Activated CD8-positive, alpha-beta T cell treated with anti-CD3 and anti-CD28 coated beads for 36 hours (primary cell): ENCODE results near the gene SPATA3. TPM values are rescaled to one million over a fixed set of nuclear protein-coding genes. Genes with fewer than 3 reads are reported as not detected.
"Not testable (repeated sequence)": the region's sequence is repeated elsewhere in the genome, so short reads cannot be mapped to it uniquely, and the experiment has no call there.

ENCODE experiments used
- ATAC-seq: fragments of 200-7000 bp; cut with Tn5 transposase; one replicate; pipeline ENCODE4 v1.10.0; 2021; ENCODE audit warnings: mild to moderate bottlenecking, moderate library complexity
- CTCF ChIA-PET: fragments of 350-600 bp; sonication (Branson Sonifier 250); formaldehyde crosslinking; loops from one replicate; lab custom pipeline; 2021; ENCODE audit warnings: antibody characterized with exemption; lab: Charles Lee
- POLR2A ChIA-PET: fragments of 350-600 bp; sonication (Branson Sonifier 250); formaldehyde crosslinking; loops from one replicate; lab custom pipeline; 2021; ENCODE audit warnings: antibody characterized with exemption; lab: Charles Lee
- DNase-seq: peaks from one replicate; pipeline ENCODE4 v3.0.0-alpha.2; 2020
- H3K27ac Mint-ChIP-seq: one replicate; pipeline ENCODE4 v1.8.0; 2021; ENCODE audit warnings: mild to moderate bottlenecking, mixed read lengths
- H3K27me3 Mint-ChIP-seq: one replicate; pipeline ENCODE4 v1.8.0; 2021; ENCODE audit warnings: mixed read lengths
- H3K36me3 Mint-ChIP-seq: one replicate; pipeline ENCODE4 v1.8.0; 2021; ENCODE audit warnings: low read depth, mixed read lengths
- H3K4me1 Mint-ChIP-seq: one replicate; pipeline ENCODE4 v1.8.0; 2021; ENCODE audit warnings: low read depth, mixed read lengths
- H3K4me3 Mint-ChIP-seq: one replicate; pipeline ENCODE4 v1.8.0; 2021; ENCODE audit warnings: mild to moderate bottlenecking, moderate library complexity, mixed read lengths
- H3K9me3 Mint-ChIP-seq: one replicate; pipeline ENCODE4 v1.8.0; 2021; ENCODE audit warnings: mixed read lengths
- CTCF ChIP-seq: fragments of 200-600 bp; IDR thresholded peaks from one replicate; pipeline ENCODE4 v1.8.0; 2022; ENCODE audit warnings: antibody characterized with exemption, mild to moderate bottlenecking
- intact Hi-C: fragments of 100-400 bp; cut with micrococcal nuclease; formaldehyde crosslinking; loops from one replicate; pipeline ENCODE4 v1.10.0; 2022
- total RNA-seq, 2 experiments: library from RNA; stranded (reverse); gene quantifications; one replicate each; pipeline ENCODE4 v1.2.3, GENCODE V29; 2021

SPATA3 gene
- total RNA-seq, 2 experiments from 2014 or later: 0.59 to 0.76 TPM

GRCh38 chr2:230964136-230964730 is 31.7 kb upstream of the SPATA3 start:
- ChIA-PET POLR2A (no interaction called here), CTCF (interaction anchor here (1.7 kb wide), 1 partner anchor 9 kb away, joined by 3 read pairs; no protein-coding TSS in a partner anchor)
- no peak for DNase-seq
- Mint-ChIP-seq H3K4me3 (no peak overlapping the region), H3K4me1 (peaks cover 14% of the 10 kb centered on the region), H3K9me3 (no peaks in the 10 kb centered on the region), H3K27ac (no peak overlapping the region), H3K36me3 (peaks cover 5% of the 10 kb centered on the region), H3K27me3 (peaks cover 13% of the 10 kb centered on the region)
- intact Hi-C loops: no loop called here
- no peak for ATAC-seq
- TF ChIP-seq CTCF: no peak

GRCh38 chr2:230967113-230967512 is 28.8 kb upstream of the SPATA3 start:
- intact Hi-C loops: no loop called here
- Mint-ChIP-seq H3K4me1 (peaks cover 24% of the 10 kb centered on the region), H3K36me3 (peaks cover 5% of the 10 kb centered on the region), H3K9me3 (no peaks in the 10 kb centered on the region), H3K27me3 (peaks cover 4% of the 10 kb centered on the region), H3K4me3 (no peak overlapping the region), H3K27ac (no peak overlapping the region)
- POLR2A ChIA-PET: no interaction called here
- CTCF ChIA-PET: interaction anchor here (1.2 to 2.1 kb wide), 3 partner anchors 8 to 21 kb away, joined by 3 to 5 read pairs (median 4); no protein-coding TSS in a partner anchor
- no peak for ATAC-seq
- DNase-seq: no peak
- TF ChIP-seq CTCF: no peak

GRCh38 chr2:230968314-230968713 is 27.6 kb upstream of the SPATA3 start:
- POLR2A ChIA-PET, H3K27ac Mint-ChIP-seq, H3K27me3 Mint-ChIP-seq, H3K36me3 Mint-ChIP-seq, DNase-seq, ATAC-seq, intact Hi-C loops, H3K9me3 Mint-ChIP-seq, H3K4me3 Mint-ChIP-seq: not testable (repeated sequence)
- CTCF ChIA-PET: interaction anchor here (0.6 to 2.1 kb wide), 4 partner anchors 10 to 96 kb away, joined by 3 to 6 read pairs (median 4); no protein-coding TSS in a partner anchor
- peaks cover 28% of the 10 kb centered on the region for H3K4me1 Mint-ChIP-seq

GRCh38 chr2:230968921-230969658 is 26.8 kb upstream of the SPATA3 start:
- ChIA-PET CTCF (interaction anchor here (1.4 to 1.9 kb wide), 2 partner anchors 9 to 18 kb away, joined by 3 to 6 read pairs; no protein-coding TSS in a partner anchor), POLR2A (no interaction called here)
- DNase-seq (no peak), ATAC-seq (no peak)
- peaks cover 32% of the 10 kb centered on the region for H3K4me1 Mint-ChIP-seq
- H3K9me3 Mint-ChIP-seq: no peaks in the 10 kb centered on the region
- no peaks in the 10 kb centered on the region for H3K36me3 Mint-ChIP-seq
- H3K27me3 Mint-ChIP-seq: no peaks in the 10 kb centered on the region
- TF ChIP-seq CTCF: no peak
- H3K4me3 Mint-ChIP-seq: no peak overlapping the region
- H3K27ac Mint-ChIP-seq: no peak overlapping the region
- intact Hi-C loops: no loop called here

GRCh38 chr2:230969659-230970015 is 26.3 kb upstream of the SPATA3 start:
- ChIA-PET POLR2A (interaction anchor here (0.9 to 2.3 kb wide), 2 partner anchors 10 to 16 kb away, joined by 3 to 6 read pairs; no protein-coding TSS in a partner anchor), CTCF (interaction anchor here (1.2 to 1.4 kb wide), 2 partner anchors 9 to 145 kb away, joined by 3 to 4 read pairs; no protein-coding TSS in a partner anchor)
- Mint-ChIP-seq H3K4me3 (no peak overlapping the region), H3K27ac (peak overlapping the region; percentile 17), H3K36me3 (peaks cover 1% of the 10 kb centered on the region), H3K4me1 (peaks cover 36% of the 10 kb centered on the region), H3K9me3 (peaks cover under 1% of the 10 kb centered on the region), H3K27me3 (no peaks in the 10 kb centered on the region)
- ATAC-seq (no peak), DNase-seq (no peak)
- TF ChIP-seq CTCF: no peak
- intact Hi-C loops: no loop called here
